ENCODE results near the gene AIRE. TPM values are rescaled to one million over a fixed set of nuclear protein-coding genes. Genes with fewer than 3 reads are reported as not detected.
A peak's percentile ranks its signal among the peaks of the same experiment; 100 is the strongest.

AIRE gene

DNA sequence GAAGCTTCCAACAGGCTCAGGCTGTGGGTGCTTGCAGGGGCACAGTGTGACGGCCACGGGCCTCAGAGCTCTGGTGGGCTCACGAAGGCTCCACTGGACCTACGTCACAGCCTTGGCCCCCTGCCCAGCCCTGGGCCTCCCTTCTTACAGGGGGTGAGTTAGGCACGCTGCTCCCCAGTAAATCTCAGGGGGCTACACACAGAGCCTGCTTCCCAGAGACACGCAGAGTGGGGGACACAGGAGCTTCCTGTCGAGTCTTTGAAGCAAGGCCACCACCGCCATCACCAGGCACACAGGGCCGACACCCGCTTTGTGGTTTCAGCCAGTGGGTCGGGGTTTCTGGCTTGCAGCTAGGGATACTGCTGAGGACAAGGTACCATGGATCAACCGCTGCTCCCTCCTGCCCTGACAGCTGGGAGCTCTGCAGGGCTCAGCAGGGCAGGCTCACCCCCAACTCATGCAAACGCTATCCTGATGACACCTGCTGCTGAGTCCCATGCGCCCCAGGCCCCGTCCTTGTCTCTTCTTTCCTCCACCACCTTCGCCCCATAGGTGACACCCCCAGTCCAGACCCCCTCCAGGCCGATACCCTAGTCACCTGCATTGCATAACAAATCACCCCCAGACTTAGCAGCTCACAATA, 59.0 kb downstream of the AIRE start:
- no peak overlapping the region for H2BK120ac ChIP-seq (ENCODE audit: low read depth, low read length)

GRCh38 chr21:44345495-44345894, 59.8 kb downstream of the AIRE start:
- Histone ChIP-seq H3K79me1 (replicated peaks; ENCODE audit: low read length, poor library complexity, severe bottlenecking) (no peaks in the 10 kb centered on the region), H2BK120ac (ENCODE audit: low read depth, low read length) (no peak overlapping the region), H4K8ac (ENCODE audit: low read length) (no peak overlapping the region), H2BK15ac (ENCODE audit: low read depth, poor library complexity, severe bottlenecking) (no peak overlapping the region), H3K4me1 (ENCODE audit: control insufficient read depth, insufficient read depth, low read depth, low read length) (peaks cover 2% of the 10 kb centered on the region), H3K23ac (ENCODE audit: low read length in 2 of 2) (no peak overlapping the region), H4K91ac (ENCODE audit: low read length) (no peak overlapping the region), H2BK5ac (ENCODE audit: low read depth, low read length, poor library complexity, severe bottlenecking) (no peak overlapping the region), H3K9me3 (ENCODE audit: control insufficient read depth, low read length) (no peaks in the 10 kb centered on the region), H3K4me2 (ENCODE audit: low read length, poor library complexity, severe bottlenecking) (no peak overlapping the region), H3K9ac (ENCODE audit: low read length) (no peak overlapping the region), H3K14ac (ENCODE audit: low read length in 2 of 2) (no peak overlapping the region), H3K36me3 (ENCODE audit: control insufficient read depth in 1 of 2, insufficient read depth in 2 of 2, low read depth in 1 of 2, low read length in 2 of 2) (no peaks in the 10 kb centered on the region), H3K4ac (ENCODE audit: low read depth in 1 of 2, low read length in 2 of 2) (no peak overlapping the region), H3K27me3 (ENCODE audit: control insufficient read depth in 1 of 2, insufficient read depth in 1 of 2, low read length in 2 of 2) (peaks cover 14 to 37% of the 10 kb centered on the region in 2 experiments), H3K18ac (ENCODE audit: low read depth in 1 of 2, low read length in 2 of 2) (no peak overlapping the region), H2AFZ (ENCODE audit: low read depth, low read length) (no peak overlapping the region), H3K4me3 (ENCODE audit: insufficient read depth in 1 of 2, low read depth in 1 of 2, low read length in 2 of 2) (no peak overlapping the region), H2AK5ac (ENCODE audit: low read length, severe bottlenecking) (no peak overlapping the region), H2BK12ac (ENCODE audit: low read length in 2 of 2) (no peak overlapping the region), H3K27ac (ENCODE audit: low read length, poor library complexity, severe bottlenecking) (no peak overlapping the region)
- no peak for DNase-seq
- WGBS: 65% methylated on average over 11 of the region's 11 CpGs

More for the DNA sequence above, 59.0 kb downstream of the AIRE start:
- no peaks in the 10 kb centered on the region for H3K36me3 ChIP-seq (ENCODE audit: control insufficient read depth in 1 of 2, insufficient read depth in 2 of 2, low read depth in 1 of 2, low read length in 2 of 2)
- H4K91ac ChIP-seq (ENCODE audit: low read length): no peak overlapping the region
- H2BK5ac ChIP-seq (ENCODE audit: low read depth, low read length, poor library complexity, severe bottlenecking): no peak overlapping the region
- H2BK15ac ChIP-seq (ENCODE audit: low read depth, poor library complexity, severe bottlenecking): no peak overlapping the region
- 86% methylated on average over 17 of the region's 17 CpGs for WGBS
- H3K14ac ChIP-seq (ENCODE audit: low read length in 2 of 2): no peak overlapping the region
- H3K4me1 ChIP-seq (ENCODE audit: control insufficient read depth, insufficient read depth, low read depth, low read length): peaks cover 2% of the 10 kb centered on the region
- no peaks in the 10 kb centered on the region for H3K9me3 ChIP-seq (ENCODE audit: control insufficient read depth, low read length)
- DNase-seq: no peak
- H2BK12ac ChIP-seq (ENCODE audit: low read length in 2 of 2): no peak overlapping the region
- no peak overlapping the region for H3K9ac ChIP-seq (ENCODE audit: low read length)
- H3K23ac ChIP-seq (ENCODE audit: low read length in 2 of 2): no peak overlapping the region
- H2AFZ ChIP-seq (ENCODE audit: low read depth, low read length): no peak overlapping the region
- H3K4me3 ChIP-seq (ENCODE audit: insufficient read depth in 1 of 2, low read depth in 1 of 2, low read length in 2 of 2): no peak overlapping the region
- no peak overlapping the region for H3K4ac ChIP-seq (ENCODE audit: low read depth in 1 of 2, low read length in 2 of 2)
- peaks cover under 1% of the 10 kb centered on the region for H3K79me1 ChIP-seq (replicated peaks; ENCODE audit: low read length, poor library complexity, severe bottlenecking)
- H3K27ac ChIP-seq (ENCODE audit: low read length, poor library complexity, severe bottlenecking): no peak overlapping the region
- peaks cover 14 to 37% of the 10 kb centered on the region in 2 experiments for H3K27me3 ChIP-seq (ENCODE audit: control insufficient read depth in 1 of 2, insufficient read depth in 1 of 2, low read length in 2 of 2)
- no peak overlapping the region for H3K18ac ChIP-seq (ENCODE audit: low read depth in 1 of 2, low read length in 2 of 2)
- no peak overlapping the region for H3K4me2 ChIP-seq (ENCODE audit: low read length, poor library complexity, severe bottlenecking)
- H4K8ac ChIP-seq (ENCODE audit: low read length): peak overlapping the region; percentile 29
- no peak overlapping the region for H2AK5ac ChIP-seq (ENCODE audit: low read length, severe bottlenecking)

GRCh38 chr21:44347911-44348451, 62.3 kb downstream of the AIRE start:
- H3K27ac ChIP-seq (ENCODE audit: low read length, poor library complexity, severe bottlenecking): no peak overlapping the region
- DNase-seq: no peak
- H3K4me1 ChIP-seq (ENCODE audit: control insufficient read depth, insufficient read depth, low read depth, low read length): peaks cover 2% of the 10 kb centered on the region
- no peak overlapping the region for H2BK120ac ChIP-seq (ENCODE audit: low read depth, low read length)
- WGBS: 81% methylated on average over 22 of the region's 22 CpGs
- no peak overlapping the region for H3K23ac ChIP-seq (ENCODE audit: low read length in 2 of 2)
- H3K18ac ChIP-seq (ENCODE audit: low read depth in 1 of 2, low read length in 2 of 2): no peak overlapping the region
- no peaks in the 10 kb centered on the region for H3K79me1 ChIP-seq (replicated peaks; ENCODE audit: low read length, poor library complexity, severe bottlenecking)
- H3K9ac ChIP-seq (ENCODE audit: low read length): no peak overlapping the region
- H3K36me3 ChIP-seq (ENCODE audit: control insufficient read depth in 1 of 2, insufficient read depth in 2 of 2, low read depth in 1 of 2, low read length in 2 of 2): no peaks in the 10 kb centered on the region
- no peak overlapping the region for H2BK12ac ChIP-seq (ENCODE audit: low read length in 2 of 2)
- no peak overlapping the region for H2AK5ac ChIP-seq (ENCODE audit: low read length, severe bottlenecking)
- no peak overlapping the region for H3K4me3 ChIP-seq (ENCODE audit: insufficient read depth in 1 of 2, low read depth in 1 of 2, low read length in 2 of 2)
- H3K9me3 ChIP-seq (ENCODE audit: control insufficient read depth, low read length): no peaks in the 10 kb centered on the region
- peaks cover 29 to 60% of the 10 kb centered on the region in 2 experiments for H3K27me3 ChIP-seq (ENCODE audit: control insufficient read depth in 1 of 2, insufficient read depth in 1 of 2, low read length in 2 of 2)
- no peak overlapping the region for H3K14ac ChIP-seq (ENCODE audit: low read length in 2 of 2)
- H4K8ac ChIP-seq (ENCODE audit: low read length): no peak overlapping the region
- H2BK15ac ChIP-seq (ENCODE audit: low read depth, poor library complexity, severe bottlenecking): no peak overlapping the region
- H2BK5ac ChIP-seq (ENCODE audit: low read depth, low read length, poor library complexity, severe bottlenecking): no peak overlapping the region
- H3K4ac ChIP-seq (ENCODE audit: low read depth in 1 of 2, low read length in 2 of 2): no peak overlapping the region
- no peak overlapping the region for H3K4me2 ChIP-seq (ENCODE audit: low read length, poor library complexity, severe bottlenecking)
- H4K91ac ChIP-seq (ENCODE audit: low read length): no peak overlapping the region
- H2AFZ ChIP-seq (ENCODE audit: low read depth, low read length): no peak overlapping the region

Small RNA genes lying within 50 kb of the gene (small RNA-seq; reads per million reads assigned to genes)
- gene AP001059.3 (ENCODE audit: low read depth): not detected

All from mesenchymal stem cell (in vitro differentiated cells and primary cell).